ENCODE results near the gene PPM1B. TPM values are rescaled to one million over a fixed set of nuclear protein-coding genes. Genes with fewer than 3 reads are reported as not detected.

The PPM1B gene
- total and polyA plus RNA-seq, 2 of the 13 experiments (the other 11 are each of a cell fraction or from before 2014, with no cell fraction given): 24.4 to 25.0 TPM

DNA sequence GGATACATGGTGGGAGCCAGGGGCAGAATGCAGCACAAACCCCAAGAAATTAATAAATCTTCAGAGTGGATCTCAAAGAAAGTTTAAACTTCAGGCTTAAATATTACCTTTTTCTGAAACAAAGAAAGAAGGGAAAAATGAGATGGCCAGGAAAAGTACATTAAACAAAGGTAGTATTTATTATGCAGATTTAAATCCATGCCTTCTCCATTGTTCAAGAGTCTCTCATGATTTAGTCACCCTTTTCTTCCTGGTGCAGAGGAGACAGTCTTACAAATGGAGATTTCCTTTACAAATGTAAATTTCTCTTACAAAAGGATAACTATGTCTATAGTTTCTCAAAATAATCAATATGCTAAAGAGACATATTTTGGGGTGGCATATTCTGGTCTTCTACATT lies 33.4 kb upstream of the PPM1B start:
- BruUV-seq (replicated peaks): no TSS peak
- no peak for TF ChIP-seq CREM (IDR thresholded peaks at IDR 0.05)
- TF ChIP-seq CREM (CRISPR knock-in tag; IDR thresholded peaks at IDR 0.05): no peak
- no peak for TF ChIP-seq MAFG (CRISPR knock-in tag; IDR thresholded peaks at IDR 0.05)
- TF ChIP-seq GATA4 (IDR thresholded peaks at IDR 0.05; ENCODE audit: borderline replicate concordance, low read depth): no peak
- TF ChIP-seq TCF12 (IDR thresholded peaks at IDR 0.05): no peak
- no peak for TF ChIP-seq TCF12 (CRISPR knock-in tag; IDR thresholded peaks at IDR 0.05)
- ATAC-seq (no peak), DNase-seq (ENCODE audit: low spot score) (no peak), FAIRE-seq (no peak)
- no peak overlapping the region for H3K4me3 ChIP-seq (replicated peaks in 1 of 3; ENCODE audit: insufficient read depth in 1 of 3, low read depth in 2 of 3, low read length in 3 of 3)
- no peak overlapping the region for H3K4me2 ChIP-seq (ENCODE audit: low read depth, low read length)
- no peak overlapping the region for H2AFZ ChIP-seq (ENCODE audit: low read length)
- H3K9me3 ChIP-seq (ENCODE audit: low read length): no peaks in the 10 kb centered on the region
- POLR2A ChIA-PET: no interaction called here
- no peaks in the 10 kb centered on the region for H3K36me3 ChIP-seq (replicated peaks in 1 of 2; ENCODE audit: control insufficient read depth in 1 of 2, insufficient read depth in 2 of 2, low read length in 2 of 2)
- no peak overlapping the region for H3K27ac ChIP-seq (ENCODE audit: extremely low read length, insufficient read depth, low read length)
- H3K79me2 ChIP-seq (ENCODE audit: insufficient read depth, low read length): no peaks in the 10 kb centered on the region
- no peaks in the 10 kb centered on the region for H3K27me3 ChIP-seq (ENCODE audit: control insufficient read depth in 1 of 2, insufficient read depth in 2 of 2, low read length in 2 of 2)
- in situ Hi-C loops (cut with HindIII; ENCODE audit: extremely low pct_ligation_motif_present, low pct_unique_long_range_greater_than_20kb): no loop called here
- H3K9ac ChIP-seq (ENCODE audit: insufficient read depth, low read depth, low read length): no peak overlapping the region
- intact Hi-C loops (cut with micrococcal nuclease; ENCODE audit: unreplicated experiment): no loop called here
- H3K4me1 ChIP-seq (ENCODE audit: insufficient read depth, low read length): no peaks in the 10 kb centered on the region
- no peaks in the 10 kb centered on the region for H4K20me1 ChIP-seq (ENCODE audit: insufficient read depth, low read length)
- CTCF ChIA-PET (ENCODE audit: low intra/inter-chr PET ratio, low total read pairs): no interaction called here

DNA sequence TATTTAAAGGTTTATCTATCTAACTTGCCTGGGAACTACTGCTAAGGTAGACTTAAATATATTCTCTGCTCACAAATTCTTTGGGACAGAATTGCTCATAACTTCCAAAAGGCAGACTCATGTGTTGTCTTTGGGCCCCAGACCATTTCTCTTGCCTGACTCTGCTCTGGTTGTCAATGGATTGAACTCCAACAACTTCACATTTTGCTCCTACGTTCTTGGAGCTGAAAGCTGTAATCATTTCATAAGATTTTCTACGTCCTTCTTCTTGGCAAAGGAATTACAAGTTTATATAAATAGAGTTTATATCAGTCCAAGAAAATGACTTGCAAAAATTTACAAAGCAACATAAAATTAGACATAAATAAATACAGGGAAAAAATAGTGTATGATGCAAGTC lies 32.9 kb upstream of the PPM1B start:
- in situ Hi-C loops (cut with HindIII; ENCODE audit: extremely low pct_ligation_motif_present, low pct_unique_long_range_greater_than_20kb) (no loop called here), intact Hi-C loops (cut with micrococcal nuclease; ENCODE audit: unreplicated experiment) (no loop called here)
- no peaks in the 10 kb centered on the region for H3K27me3 ChIP-seq (ENCODE audit: control insufficient read depth in 1 of 2, insufficient read depth in 2 of 2, low read length in 2 of 2)
- ChIA-PET CTCF (ENCODE audit: low intra/inter-chr PET ratio, low total read pairs) (no interaction called here), POLR2A (no interaction called here)
- FAIRE-seq: no peak
- H3K4me2 ChIP-seq (ENCODE audit: low read depth, low read length): no peak overlapping the region
- TF ChIP-seq, protein P1, sequence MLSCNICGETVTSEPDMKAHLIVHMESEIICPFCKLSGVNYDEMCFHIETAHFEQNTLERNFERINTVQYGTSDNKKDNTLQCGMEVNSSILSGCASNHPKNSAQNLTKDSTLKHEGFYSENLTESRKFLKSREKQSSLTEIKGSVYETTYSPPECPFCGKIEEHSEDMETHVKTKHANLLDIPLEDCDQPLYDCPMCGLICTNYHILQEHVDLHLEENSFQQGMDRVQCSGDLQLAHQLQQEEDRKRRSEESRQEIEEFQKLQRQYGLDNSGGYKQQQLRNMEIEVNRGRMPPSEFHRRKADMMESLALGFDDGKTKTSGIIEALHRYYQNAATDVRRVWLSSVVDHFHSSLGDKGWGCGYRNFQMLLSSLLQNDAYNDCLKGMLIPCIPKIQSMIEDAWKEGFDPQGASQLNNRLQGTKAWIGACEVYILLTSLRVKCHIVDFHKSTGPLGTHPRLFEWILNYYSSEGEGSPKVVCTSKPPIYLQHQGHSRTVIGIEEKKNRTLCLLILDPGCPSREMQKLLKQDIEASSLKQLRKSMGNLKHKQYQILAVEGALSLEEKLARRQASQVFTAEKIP (CRISPR knock-in tag; IDR thresholded peaks at IDR 0.05; ENCODE audit: borderline replicate concordance): no peak
- TF ChIP-seq SMARCE1 (IDR thresholded peaks at IDR 0.05; ENCODE audit: borderline replicate concordance): no peak
- TF ChIP-seq NCOA5 (CRISPR knock-in tag; IDR thresholded peaks at IDR 0.05): no peak
- TF ChIP-seq NFE2L2 (IDR thresholded peaks at IDR 0.05; ENCODE audit: low read length): 0 out of 2 replicates have a peak, but pooled peaks have one; percentile 12
- WGBS (ENCODE audit: low lambda C conversion rate): 4% methylated on average over 2 of the region's 2 CpGs
- H3K9ac ChIP-seq (ENCODE audit: insufficient read depth, low read depth, low read length): no peak overlapping the region
- BruUV-seq (replicated peaks): no TSS peak
- no peak for DNase-seq (ENCODE audit: low spot score)
- H3K79me2 ChIP-seq (ENCODE audit: insufficient read depth, low read length): no peaks in the 10 kb centered on the region
- H3K4me1 ChIP-seq (ENCODE audit: insufficient read depth, low read length): no peaks in the 10 kb centered on the region
- H3K27ac ChIP-seq (ENCODE audit: extremely low read length, insufficient read depth, low read length): no peak overlapping the region
- no peak for ATAC-seq
- no peak overlapping the region for H3K4me3 ChIP-seq (replicated peaks in 1 of 3; ENCODE audit: insufficient read depth in 1 of 3, low read depth in 2 of 3, low read length in 3 of 3)
- H2AFZ ChIP-seq (ENCODE audit: low read length): no peak overlapping the region
- no peaks in the 10 kb centered on the region for H3K9me3 ChIP-seq (ENCODE audit: low read length)
- no peaks in the 10 kb centered on the region for H3K36me3 ChIP-seq (replicated peaks in 1 of 2; ENCODE audit: control insufficient read depth in 1 of 2, insufficient read depth in 2 of 2, low read length in 2 of 2)
- no peaks in the 10 kb centered on the region for H4K20me1 ChIP-seq (ENCODE audit: insufficient read depth, low read length)
